A549 (cell line): Measurements from ENCODE around the gene IGSF3.

Experiments used
- BCL3 ChIP-seq: fragments of >200 bp; sonication (Bioruptor Twin); formaldehyde crosslinking; IDR thresholded peaks from 3 replicates; pipeline ENCODE4 v1.6.1; 2016
- CTCF ChIP-seq: fragments of >200 bp; sonication (Bioruptor Twin); formaldehyde crosslinking; IDR thresholded peaks from 3 replicates; pipeline ENCODE4 v1.5.1; 2016
- ELK1 ChIP-seq: fragments of 150-350 bp; IDR thresholded peaks from 2 replicates; pipeline ENCODE4 v1.6.1; 2014; ENCODE audit warnings: low read depth, mild to moderate bottlenecking, low read length
- EP300 ChIP-seq, 2 experiments: fragments of >200 bp; sonication (Bioruptor Twin); formaldehyde crosslinking; IDR thresholded peaks; 2 replicates in 1 of 2; 3 replicates in 1 of 2; pipeline ENCODE4 v1.6.1; 2016 to 2017
- FOXS1 ChIP-seq: fragments of 250-450 bp; sonication (Bioruptor Pico); IDR thresholded peaks from 2 replicates; pipeline ENCODE4 v1.5.0; 2020; ENCODE audit warnings: mild to moderate bottlenecking, moderate library complexity
- JUNB ChIP-seq: fragments of >200 bp; sonication (Bioruptor Twin); formaldehyde crosslinking; IDR thresholded peaks from 2 replicates; pipeline ENCODE4 v1.6.1; 2016
- MAX ChIP-seq: IDR thresholded peaks from 2 replicates; pipeline ENCODE4 v1.6.1; 2012
- MYC ChIP-seq: IDR thresholded peaks from 2 replicates; pipeline ENCODE4 v1.6.1; 2012; ENCODE audit warnings: mild to moderate bottlenecking, inconsistent platforms, low read length, improper control_type of control experiment, borderline replicate concordance
- POLR2A ChIP-seq: IDR thresholded peaks from 2 replicates; pipeline ENCODE4 v1.6.1; 2012; ENCODE audit warnings: mild to moderate bottlenecking, low read length
- SMC3 ChIP-seq: fragments of >200 bp; sonication (Bioruptor Twin); formaldehyde crosslinking; IDR thresholded peaks from 3 replicates; pipeline ENCODE4 v1.6.1; 2018; ENCODE audit warnings: inconsistent platforms
- ZC3H11A ChIP-seq: fragments of 450-650 bp; IDR thresholded peaks from 2 replicates; pipeline ENCODE4 v1.6.1; 2014; ENCODE audit warnings: antibody characterized with exemption, mild to moderate bottlenecking
- ZFP36 ChIP-seq: fragments of 450-650 bp; IDR thresholded peaks from 2 replicates; pipeline ENCODE4 v1.6.1; 2014; ENCODE audit warnings: borderline replicate concordance; ENCODE audit not compliant: partially characterized antibody

GRCh38 chr1:116577759-116578314, 89.7 kb downstream of the IGSF3 start:
- no peak for TF ChIP-seq POLR2A
- no peak for TF ChIP-seq BCL3
- TF ChIP-seq CTCF = no peak
- no peak for TF ChIP-seq EP300 (IDR thresholded peaks at IDR 0.05)
- no peak for TF ChIP-seq ZC3H11A
- no peak for TF ChIP-seq ZFP36
- TF ChIP-seq ELK1 = no peak
- no peak for TF ChIP-seq JUNB
- TF ChIP-seq MAX = no peak
- no peak for TF ChIP-seq SMC3
- TF ChIP-seq MYC = no peak
- TF ChIP-seq FOXS1 (CRISPR knock-in tag) = no peak
